Spinal cord (tissue), 10 donors: ENCODE measurements around the gene CWC27. TPM values are rescaled to one million over a fixed set of nuclear protein-coding genes. Genes with fewer than 3 reads are reported as not detected.

Source experiments
- DNase-seq, 6 donors: peaks; one replicate each; pipeline versions ENCODE4 v3.0.0 to v3.0.0-alpha.2; 2013 to 2015; ENCODE audit warnings: low spot score in 6 of 6, low read depth in 4 of 6
- H3K27ac ChIP-seq: one replicate; pipeline ENCODE4 v1.5.1; 2013; ENCODE audit warnings: low read depth, low read length, control low read depth
- H3K27me3 ChIP-seq: one replicate; pipeline ENCODE4 v1.6.1; 2013; ENCODE audit warnings: low read length; ENCODE audit not compliant: control insufficient read depth, insufficient read depth
- H3K36me3 ChIP-seq: one replicate; pipeline ENCODE4 v1.6.1; 2013; ENCODE audit warnings: low read length; ENCODE audit not compliant: control insufficient read depth, insufficient read depth
- H3K4me1 ChIP-seq: one replicate; pipeline ENCODE4 v1.6.1; 2013; ENCODE audit warnings: low read length; ENCODE audit not compliant: control insufficient read depth, insufficient read depth
- H3K4me3 ChIP-seq: one replicate; pipeline ENCODE4 v1.5.1; 2013; ENCODE audit warnings: low read depth, low read length, control low read depth
- H3K9me3 ChIP-seq: one replicate; pipeline ENCODE4 v1.6.1; 2013; ENCODE audit warnings: low read length; ENCODE audit not compliant: control insufficient read depth, insufficient read depth
- WGBS: methylation state at CpG from one replicate; pipeline ENCODE4 v1.1.5; 2013; ENCODE audit warnings: missing lambda C conversion rate; ENCODE audit not compliant: insufficient coverage; 5-methylcytosine and 5-hydroxymethylcytosine counted together
- polyA plus RNA-seq, 2 donors: library from polyadenylated mRNA; unstranded; fragments of 120-200 nt; gene quantifications; one replicate each; pipeline ENCODE4 v1.2.1, GENCODE V29; 2013; ENCODE audit not compliant: insufficient read length in 2 of 2
- total RNA-seq, 2 donors: library from RNA; depleted of rRNA in 1 of 2; stranded (reverse); fragments of 120-200 nt in 1 of 2; fragments of >200 nt in 1 of 2; gene quantifications; one replicate each; pipeline versions ENCODE4 v1.2.3 to v1.2.4, GENCODE V29; 2013 to 2014
- donor health status: healthy.

Gene CWC27
- total and polyA plus RNA-seq, 4 donors, result 18.5 to 30.3 (median 22.0) TPM

GRCh38 chr5:65030056-65030455 lies 261.3 kb downstream of the CWC27 start:
- no peak for DNase-seq
- Histone ChIP-seq H3K27ac (no peak overlapping the region), H3K36me3 (no peaks in the 10 kb centered on the region), H3K4me3 (no peak overlapping the region), H3K9me3 (peaks cover 3% of the 10 kb centered on the region), H3K27me3 (no peaks in the 10 kb centered on the region), H3K4me1 (peaks cover 9% of the 10 kb centered on the region)

GRCh38 chr5:65032250-65032649 lies 263.5 kb downstream of the CWC27 start:
- Histone ChIP-seq H3K27ac (no peak overlapping the region), H3K9me3 (no peaks in the 10 kb centered on the region), H3K27me3 (no peaks in the 10 kb centered on the region), H3K36me3 (no peaks in the 10 kb centered on the region), H3K4me1 (peaks cover 11% of the 10 kb centered on the region), H3K4me3 (no peak overlapping the region)
- no peak for DNase-seq
- WGBS, result 80% methylated on average over 2 of the region's 6 CpGs

GRCh38 chr5:65034029-65034812 lies 265.5 kb downstream of the CWC27 start:
- Histone ChIP-seq H3K9me3 (no peaks in the 10 kb centered on the region), H3K27ac (no peak overlapping the region), H3K4me3 (no peak overlapping the region), H3K27me3 (no peaks in the 10 kb centered on the region), H3K36me3 (no peaks in the 10 kb centered on the region), H3K4me1 (peaks cover 11% of the 10 kb centered on the region)
- peak in 1 of 6 donors; percentile 5 for DNase-seq
- WGBS, result 72% methylated on average over 7 of the region's 9 CpGs

GRCh38 chr5:65034813-65035209 lies 266.1 kb downstream of the CWC27 start:
- DNase-seq, result no peak
- peak overlapping the region; percentile 66 for H3K4me3 ChIP-seq
- no peaks in the 10 kb centered on the region for H3K9me3 ChIP-seq
- H3K36me3 ChIP-seq, result no peaks in the 10 kb centered on the region
- whole genome bisulfite sequencing, result 47% methylated on average over 8 of the region's 14 CpGs
- no peaks in the 10 kb centered on the region for H3K27me3 ChIP-seq
- H3K4me1 ChIP-seq, result peaks cover 11% of the 10 kb centered on the region
- peak overlapping the region; percentile 86 for H3K27ac ChIP-seq

GRCh38 chr5:65035211-65036206 lies 266.8 kb downstream of the CWC27 start:
- WGBS, result under 1% methylated on average over 64 of the region's 68 CpGs
- Histone ChIP-seq H3K36me3 (no peaks in the 10 kb centered on the region), H3K4me3 (peak overlapping the region; percentile 66), H3K4me1 (peaks cover 11% of the 10 kb centered on the region), H3K9me3 (no peaks in the 10 kb centered on the region), H3K27ac (peak overlapping the region; percentile 86), H3K27me3 (no peaks in the 10 kb centered on the region)
- peak; percentile 76 to 96 (median 82) for DNase-seq

GRCh38 chr5:65037831-65038815 lies 269.4 kb downstream of the CWC27 start:
- Histone ChIP-seq H3K4me1 (peaks cover 11% of the 10 kb centered on the region), H3K27ac (peak overlapping the region; percentile 19), H3K27me3 (no peaks in the 10 kb centered on the region), H3K4me3 (no peak overlapping the region), H3K36me3 (no peaks in the 10 kb centered on the region), H3K9me3 (no peaks in the 10 kb centered on the region)
- peak in 1 of 6 donors; percentile 4 for DNase-seq
- 82% methylated on average over 3 of the region's 9 CpGs for WGBS

- Histone ChIP-seq H3K4me3 (no peak overlapping the region), H3K9me3 (no peaks in the 10 kb centered on the region), H3K36me3 (no peaks in the 10 kb centered on the region), H3K27ac (no peak overlapping the region), H3K4me1 (no peaks in the 10 kb centered on the region), H3K27me3 (no peaks in the 10 kb centered on the region)
- WGBS, result no CpG with 5 or more reads among the region's 2 CpGs
- DNase-seq, result no peak
Observed at GRCh38 chr5:65041296-65042158, 272.8 kb downstream of the CWC27 start.

- Histone ChIP-seq H3K4me3 (no peak overlapping the region), H3K4me1 (no peaks in the 10 kb centered on the region), H3K27me3 (no peaks in the 10 kb centered on the region), H3K9me3 (no peaks in the 10 kb centered on the region), H3K27ac (no peak overlapping the region), H3K36me3 (no peaks in the 10 kb centered on the region)
- 90% methylated on average over 2 of the region's 5 CpGs for WGBS
- DNase-seq, result no peak
Observed at GRCh38 chr5:65043843-65044359, 275.2 kb downstream of the CWC27 start.
